Measurements from ENCODE around the gene CPM.

DNA sequence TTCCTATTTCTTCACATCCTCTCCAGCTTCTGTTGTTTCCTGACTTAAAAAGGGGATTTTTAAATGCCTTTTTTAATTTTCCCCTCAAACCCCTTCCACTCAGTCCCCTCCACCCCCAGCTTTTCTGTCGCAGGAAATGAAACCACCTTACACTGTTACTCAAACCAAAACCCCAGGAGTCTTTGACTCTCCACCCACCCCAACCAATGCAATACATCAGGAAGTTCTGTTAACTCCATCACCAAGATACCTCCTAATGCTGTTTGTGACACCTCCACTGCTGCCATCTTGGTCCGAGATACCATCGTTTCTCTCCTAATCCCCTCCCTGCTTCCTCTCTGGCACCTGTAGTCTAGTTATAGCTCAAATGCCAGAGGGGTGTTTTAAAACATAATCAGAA, 25.4 kb upstream of the CPM start:
- TF ChIP-seq EP300 (IDR thresholded peaks at IDR 0.05): no peak
- TF ChIP-seq, protein P1, sequence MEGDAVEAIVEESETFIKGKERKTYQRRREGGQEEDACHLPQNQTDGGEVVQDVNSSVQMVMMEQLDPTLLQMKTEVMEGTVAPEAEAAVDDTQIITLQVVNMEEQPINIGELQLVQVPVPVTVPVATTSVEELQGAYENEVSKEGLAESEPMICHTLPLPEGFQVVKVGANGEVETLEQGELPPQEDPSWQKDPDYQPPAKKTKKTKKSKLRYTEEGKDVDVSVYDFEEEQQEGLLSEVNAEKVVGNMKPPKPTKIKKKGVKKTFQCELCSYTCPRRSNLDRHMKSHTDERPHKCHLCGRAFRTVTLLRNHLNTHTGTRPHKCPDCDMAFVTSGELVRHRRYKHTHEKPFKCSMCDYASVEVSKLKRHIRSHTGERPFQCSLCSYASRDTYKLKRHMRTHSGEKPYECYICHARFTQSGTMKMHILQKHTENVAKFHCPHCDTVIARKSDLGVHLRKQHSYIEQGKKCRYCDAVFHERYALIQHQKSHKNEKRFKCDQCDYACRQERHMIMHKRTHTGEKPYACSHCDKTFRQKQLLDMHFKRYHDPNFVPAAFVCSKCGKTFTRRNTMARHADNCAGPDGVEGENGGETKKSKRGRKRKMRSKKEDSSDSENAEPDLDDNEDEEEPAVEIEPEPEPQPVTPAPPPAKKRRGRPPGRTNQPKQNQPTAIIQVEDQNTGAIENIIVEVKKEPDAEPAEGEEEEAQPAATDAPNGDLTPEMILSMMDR (IDR thresholded peaks at IDR 0.05): no peak
- TF ChIP-seq POLR2A (IDR thresholded peaks at IDR 0.05): no peak
